Measurements from ENCODE around the gene ITGAL.

ITGAL gene

GRCh38 chr16:30548416-30549253 lies 76.1 kb downstream of the ITGAL start:
- no peak for DNase-seq

- DNase-seq = peak; percentile 59
Measured at GRCh38 chr16:30551781-30552180, 79.2 kb downstream of the ITGAL start.

GRCh38 chr16:30552956-30553355 lies 80.4 kb downstream of the ITGAL start:
- no peak for DNase-seq

GRCh38 chr16:30553393-30553899 lies 80.9 kb downstream of the ITGAL start:
- no peak for DNase-seq

GRCh38 chr16:30554557-30555314 lies 82.2 kb downstream of the ITGAL start:
- no peak for DNase-seq

- DNase-seq = no peak
Measured at GRCh38 chr16:30555315-30556124, 83.0 kb downstream of the ITGAL start.

GRCh38 chr16:30556125-30556473 lies 83.6 kb downstream of the ITGAL start:
- no peak for DNase-seq

- no peak for DNase-seq
Measured at GRCh38 chr16:30557707-30557956, 85.1 kb downstream of the ITGAL start.

GRCh38 chr16:30557957-30558788 lies 85.6 kb downstream of the ITGAL start, which contains the start of gene ZNF764:
Gene ZNF764, minus strand, starts transcription at chr16:30558374. Its CDS starts 192 bp downstream, at chr16:30558182.
- peak; percentile 92 for DNase-seq

- no peak for DNase-seq
Measured at GRCh38 chr16:30558789-30559377, 86.3 kb downstream of the ITGAL start.

GRCh38 chr16:30559690-30560089 lies 87.1 kb downstream of the ITGAL start:
- DNase-seq = no peak

GRCh38 chr16:30561089-30561816 lies 88.7 kb downstream of the ITGAL start:
- no peak for DNase-seq

- DNase-seq = no peak
Measured at GRCh38 chr16:30562021-30562420, 89.5 kb downstream of the ITGAL start.

GRCh38 chr16:30565526-30565925 lies 93.0 kb downstream of the ITGAL start:
- DNase-seq = no peak

GRCh38 chr16:30565984-30566383 lies 93.4 kb downstream of the ITGAL start:
- DNase-seq = no peak

GRCh38 chr16:30566531-30566930 lies 94.0 kb downstream of the ITGAL start:
- no peak for DNase-seq

- DNase-seq = peak; percentile 54
Measured at GRCh38 chr16:30567160-30567990, 94.8 kb downstream of the ITGAL start.

GRCh38 chr16:30567991-30568638 lies 95.6 kb downstream of the ITGAL start:
- no peak for DNase-seq

GRCh38 chr16:30569281-30569680 lies 96.7 kb downstream of the ITGAL start:
- no peak for DNase-seq

All from stimulated activated CD4-positive, alpha-beta T cell treated with anti-CD3 and anti-CD28 coated beads, Interleukin-12 subunit alpha, Interleukin-12 subunit beta, amount 100 ng/mL, for 4 hours (primary cell).